BLaER1 (cell line): ENCODE measurements around the gene ACAT1.

Experiments
- H3K27ac ChIP-seq: shearing (Covaris generic); formaldehyde crosslinking; 2 replicates; pipeline ENCODE4 v1.8.1; 2022
- H3K27me3 ChIP-seq: shearing (Covaris generic); formaldehyde crosslinking; 2 replicates; pipeline ENCODE4 v1.8.1; 2022
- H3K36me3 ChIP-seq: shearing (Covaris generic); formaldehyde crosslinking; 2 replicates; pipeline ENCODE4 v1.8.1; 2022
- H3K4me1 ChIP-seq: shearing (Covaris generic); formaldehyde crosslinking; 2 replicates; pipeline ENCODE4 v1.8.1; 2022
- H3K4me2 ChIP-seq: shearing (Covaris generic); formaldehyde crosslinking; 2 replicates; pipeline ENCODE4 v1.8.1; 2022
- H3K4me3 ChIP-seq: shearing (Covaris generic); formaldehyde crosslinking; 2 replicates; pipeline ENCODE4 v1.8.1; 2022
- H3K9ac ChIP-seq: shearing (Covaris generic); formaldehyde crosslinking; 2 replicates; pipeline ENCODE4 v1.8.1; 2022
- H3K9me3 ChIP-seq: shearing (Covaris generic); formaldehyde crosslinking; 2 replicates; pipeline ENCODE4 v1.8.1; 2022
- H4K20me1 ChIP-seq: shearing (Covaris generic); formaldehyde crosslinking; 2 replicates; pipeline ENCODE4 v1.8.1; 2022
- Cebpa-rat ChIP-seq: shearing (Covaris generic); IDR thresholded peaks from 2 replicates; pipeline ENCODE4 v1.8.1; 2022

Gene ACAT1

DNA sequence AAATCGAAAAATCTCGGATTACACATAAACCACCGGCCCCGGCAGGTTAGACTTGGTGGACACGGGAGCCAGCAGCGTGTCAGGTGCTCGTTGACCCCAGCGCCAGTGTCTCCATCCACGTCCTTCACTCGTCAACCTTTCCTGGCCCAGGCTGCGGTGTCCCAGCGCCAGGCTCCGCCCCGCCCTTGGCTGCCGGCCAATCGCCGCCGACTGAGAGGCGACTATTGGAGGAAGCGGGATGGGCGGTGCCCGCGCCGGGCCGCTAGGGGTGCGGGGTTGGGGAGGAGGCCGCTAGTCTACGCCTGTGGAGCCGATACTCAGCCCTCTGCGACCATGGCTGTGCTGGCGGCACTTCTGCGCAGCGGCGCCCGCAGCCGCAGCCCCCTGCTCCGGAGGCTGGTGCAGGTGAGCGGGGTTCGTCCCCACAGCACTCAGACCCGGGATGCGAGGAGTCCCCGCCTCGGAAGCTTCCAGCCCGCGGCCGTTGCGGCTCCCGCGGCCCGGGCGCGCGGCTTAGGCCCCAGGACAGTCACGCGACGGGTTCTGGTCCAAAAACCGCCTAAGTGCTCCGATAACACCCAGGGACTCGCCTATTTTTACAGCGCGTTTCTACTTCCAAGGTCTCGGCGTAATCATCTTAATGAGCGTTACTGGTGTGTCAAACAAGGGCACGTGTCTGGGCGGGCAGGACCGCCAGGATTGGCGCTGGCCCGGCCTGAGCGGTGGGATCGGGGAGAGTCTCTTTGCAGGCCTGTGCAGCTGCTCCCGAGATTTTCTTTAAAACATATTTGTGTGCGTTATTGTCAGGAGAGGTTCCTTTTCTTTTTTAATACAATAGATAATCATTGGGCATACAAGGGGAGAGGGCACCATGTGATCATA lies at the start of gene ACAT1:
ACAT1 (plus strand) TSS at position 294 of the 882 bp plus-strand sequence; CDS start at position 334, 40 bp downstream.
- peaks cover 35% of the 10 kb centered on the region for H3K4me1 ChIP-seq
- H3K27me3 ChIP-seq: no peaks in the 10 kb centered on the region
- H3K27ac ChIP-seq: peak within 1 kb of the TSS; percentile 80
- H3K36me3 ChIP-seq: peaks cover 8% of the 10 kb centered on the region
- H3K4me2 ChIP-seq: peak within 1 kb of the TSS; percentile 88
- H3K4me3 ChIP-seq: peak within 1 kb of the TSS; percentile 74
- H3K9ac ChIP-seq: peak within 1 kb of the TSS; percentile 81
- H3K9me3 ChIP-seq: no peaks in the 10 kb centered on the region
- H4K20me1 ChIP-seq: no peaks in the 10 kb centered on the region
- TF ChIP-seq Cebpa-rat: no peak

DNA sequence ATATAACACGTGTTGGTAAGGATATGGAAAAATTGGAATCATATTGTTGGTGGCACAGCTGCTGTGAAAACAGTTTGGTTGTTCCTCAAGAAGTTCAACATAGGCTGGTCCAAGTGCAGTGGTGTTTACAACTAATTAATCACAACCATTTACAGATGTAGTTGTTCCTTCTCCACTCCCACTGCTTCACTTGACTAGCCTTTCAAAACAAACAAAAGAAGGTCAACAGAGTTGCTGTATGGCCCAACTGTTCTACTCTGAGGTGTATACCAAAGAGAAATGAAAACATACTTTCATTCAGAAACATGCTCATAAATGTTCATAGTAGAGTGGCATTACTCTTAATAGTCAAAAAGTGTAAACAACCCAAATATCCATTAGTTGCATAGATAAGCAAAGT lies 36.6 kb upstream of the ACAT1 start:
- H3K27ac ChIP-seq: no peak overlapping the region
- H3K9ac ChIP-seq: no peak overlapping the region
- H3K4me1 ChIP-seq: no peaks in the 10 kb centered on the region
- H3K36me3 ChIP-seq: peaks cover 81% of the 10 kb centered on the region
- no peak for TF ChIP-seq Cebpa-rat
- H3K4me3 ChIP-seq: no peak overlapping the region
- H4K20me1 ChIP-seq: peaks cover 15% of the 10 kb centered on the region; the same call in 1 of the 2 replicates
- H3K9me3 ChIP-seq: no peaks in the 10 kb centered on the region
- no peaks in the 10 kb centered on the region for H3K27me3 ChIP-seq
- no peak overlapping the region for H3K4me2 ChIP-seq

DNA sequence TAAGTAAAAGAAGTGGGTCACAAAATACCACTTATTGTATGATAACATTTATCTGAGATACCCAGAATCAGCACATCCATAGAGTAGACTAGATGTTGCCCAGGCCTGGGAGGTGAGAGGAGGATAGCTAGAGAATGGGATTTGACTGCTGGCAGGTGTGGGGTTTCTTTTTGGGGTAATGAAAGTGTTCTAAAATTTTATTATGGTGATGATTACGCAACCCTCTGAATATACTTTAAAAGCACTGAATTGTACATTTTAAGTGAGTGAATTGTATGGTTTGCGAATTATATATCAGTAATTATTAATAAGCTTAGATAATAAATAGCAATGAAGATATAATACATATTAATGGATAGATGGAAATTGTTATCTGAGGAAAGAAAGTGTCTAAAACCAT lies 35.7 kb upstream of the ACAT1 start:
- Histone ChIP-seq H3K27ac (no peak overlapping the region), H4K20me1 (peaks cover 15% of the 10 kb centered on the region; the same call in 1 of the 2 replicates), H3K36me3 (peaks cover 81% of the 10 kb centered on the region), H3K27me3 (no peaks in the 10 kb centered on the region), H3K9me3 (no peaks in the 10 kb centered on the region), H3K4me3 (no peak overlapping the region), H3K4me1 (no peaks in the 10 kb centered on the region), H3K9ac (no peak overlapping the region), H3K4me2 (no peak overlapping the region)
- TF ChIP-seq Cebpa-rat: peak; percentile 58; the same call in 1 of the 2 replicates

DNA sequence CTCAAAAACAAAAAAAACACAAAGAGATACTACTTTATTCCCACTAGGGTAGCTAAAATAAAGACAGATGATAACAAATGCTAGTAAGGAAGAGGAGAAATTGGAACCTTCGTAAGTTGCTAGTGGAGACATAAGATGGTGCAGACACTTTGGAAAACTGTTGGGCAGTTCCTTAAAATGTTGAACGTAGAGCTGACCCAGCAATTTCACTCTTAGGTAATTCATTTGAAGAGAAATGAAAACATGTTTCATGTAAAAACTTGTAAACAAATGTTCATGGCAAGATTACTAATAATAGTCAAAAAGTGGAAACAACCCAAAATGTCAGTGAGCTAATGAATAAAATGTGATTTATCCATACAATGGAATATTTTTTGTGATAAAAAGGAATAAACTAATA lies 29.2 kb upstream of the ACAT1 start:
- Histone ChIP-seq H3K9me3 (no peaks in the 10 kb centered on the region), H3K9ac (no peak overlapping the region), H3K27me3 (no peaks in the 10 kb centered on the region), H3K4me1 (no peaks in the 10 kb centered on the region), H4K20me1 (no peaks in the 10 kb centered on the region), H3K36me3 (peaks cover 83% of the 10 kb centered on the region), H3K27ac (no peak overlapping the region), H3K4me2 (no peak overlapping the region), H3K4me3 (no peak overlapping the region)
- TF ChIP-seq Cebpa-rat: no peak

DNA sequence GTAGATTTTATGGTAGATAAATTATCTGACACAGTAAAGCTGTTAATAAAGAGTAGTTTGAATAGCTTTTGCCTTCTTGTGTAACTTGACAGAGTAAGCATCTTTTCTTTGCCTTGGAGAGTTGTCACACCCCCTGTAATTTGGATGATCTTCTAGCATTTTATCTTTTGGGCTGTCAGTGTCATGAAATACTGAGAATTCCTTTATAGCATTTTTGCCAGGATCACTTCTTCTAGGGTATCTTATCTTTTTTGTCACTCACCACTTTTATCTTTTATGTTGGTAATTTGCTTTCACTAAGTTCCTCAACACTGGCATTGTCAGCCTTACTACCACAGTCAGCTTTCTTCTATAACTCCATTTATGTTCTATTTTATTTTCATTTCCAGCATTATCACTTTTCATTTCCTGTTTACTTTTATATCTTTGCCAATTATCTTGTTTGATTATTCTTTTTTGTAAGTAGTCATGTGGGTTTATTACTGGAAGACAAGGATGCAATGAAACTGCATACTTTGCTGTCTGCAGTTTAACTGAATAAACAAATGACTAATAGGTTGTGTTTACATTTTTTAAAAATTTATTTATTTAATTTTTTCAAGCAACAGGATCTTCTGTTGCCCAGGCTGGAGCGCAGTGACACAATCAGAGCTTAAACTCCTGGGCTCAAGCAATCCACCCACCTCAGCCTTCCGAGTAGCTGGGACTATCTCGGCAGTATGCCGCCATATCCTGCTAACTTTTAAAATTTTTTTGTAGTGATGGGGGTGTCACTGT lies 28.1 kb upstream of the ACAT1 start:
- H3K4me2 ChIP-seq: no peak overlapping the region
- no peak overlapping the region for H3K9ac ChIP-seq
- H3K4me1 ChIP-seq: no peaks in the 10 kb centered on the region
- peaks cover 84% of the 10 kb centered on the region for H3K36me3 ChIP-seq
- H3K9me3 ChIP-seq: no peaks in the 10 kb centered on the region
- H3K27ac ChIP-seq: no peak overlapping the region
- H3K4me3 ChIP-seq: no peak overlapping the region
- no peak for TF ChIP-seq Cebpa-rat
- no peaks in the 10 kb centered on the region for H3K27me3 ChIP-seq
- no peaks in the 10 kb centered on the region for H4K20me1 ChIP-seq

DNA sequence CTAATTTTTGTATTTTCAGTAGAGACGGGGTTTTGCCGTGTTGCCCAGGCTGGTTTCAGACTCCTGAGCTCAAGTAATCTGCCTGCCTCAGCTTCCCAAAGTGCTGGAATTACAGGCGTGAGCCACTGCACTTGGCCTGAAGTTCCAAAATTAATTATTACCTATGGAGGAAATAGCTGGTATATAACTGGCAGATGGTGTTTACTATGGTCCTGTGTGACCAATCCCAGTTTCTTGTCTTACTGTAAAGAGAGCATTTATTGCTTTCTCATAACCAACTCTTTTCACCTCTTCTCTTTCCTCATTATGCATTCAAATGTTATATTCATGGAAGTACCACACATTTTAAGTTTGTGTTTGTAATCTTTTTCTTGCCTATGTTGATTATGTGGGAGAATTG lies 24.2 kb upstream of the ACAT1 start:
- H3K4me2 ChIP-seq: no peak overlapping the region
- H3K4me3 ChIP-seq: no peak overlapping the region
- H3K9me3 ChIP-seq: no peaks in the 10 kb centered on the region
- H3K9ac ChIP-seq: no peak overlapping the region
- no peak overlapping the region for H3K27ac ChIP-seq
- H3K4me1 ChIP-seq: no peaks in the 10 kb centered on the region
- peaks cover 85% of the 10 kb centered on the region for H3K36me3 ChIP-seq
- H4K20me1 ChIP-seq: no peaks in the 10 kb centered on the region
- no peaks in the 10 kb centered on the region for H3K27me3 ChIP-seq
- no peak for TF ChIP-seq Cebpa-rat

DNA sequence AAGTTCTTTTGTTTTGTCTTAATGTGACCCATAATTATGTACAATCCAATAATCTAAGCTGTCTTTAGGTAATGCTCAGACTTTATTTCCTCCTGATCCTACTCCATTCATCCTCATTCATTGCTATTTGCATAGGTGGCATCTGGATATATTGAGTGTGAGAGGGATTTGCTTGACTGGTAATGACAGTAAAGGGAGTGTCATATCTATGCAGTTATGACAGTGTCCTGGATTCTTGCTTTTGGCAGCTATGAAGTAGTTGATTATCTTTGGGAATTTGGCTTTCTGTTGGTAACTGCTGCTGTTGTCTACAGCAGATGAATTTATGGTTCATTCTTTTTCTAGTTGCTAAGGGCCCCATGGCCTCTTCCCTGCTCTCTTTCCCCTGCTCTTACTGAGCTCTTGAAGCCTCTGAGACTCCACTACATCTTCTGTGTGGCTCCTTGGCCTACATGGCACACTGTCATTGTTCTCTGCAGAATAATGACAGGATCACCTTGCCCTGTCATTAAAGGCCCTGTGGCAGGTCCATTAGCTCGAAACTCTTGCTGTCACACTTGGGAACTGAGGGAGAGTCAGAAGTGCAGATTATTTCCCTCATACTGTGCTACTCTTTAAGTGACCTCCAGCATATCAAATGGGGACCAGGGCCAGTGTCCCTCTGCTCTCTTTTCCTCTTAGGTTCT lies 20.1 kb upstream of the ACAT1 start:
- Histone ChIP-seq H3K27me3 (no peaks in the 10 kb centered on the region), H3K9me3 (no peaks in the 10 kb centered on the region), H3K9ac (no peak overlapping the region), H3K36me3 (peaks cover 79% of the 10 kb centered on the region), H3K4me3 (no peak overlapping the region), H3K4me1 (no peaks in the 10 kb centered on the region), H4K20me1 (no peaks in the 10 kb centered on the region), H3K27ac (no peak overlapping the region), H3K4me2 (no peak overlapping the region)
- TF ChIP-seq Cebpa-rat: no peak

DNA sequence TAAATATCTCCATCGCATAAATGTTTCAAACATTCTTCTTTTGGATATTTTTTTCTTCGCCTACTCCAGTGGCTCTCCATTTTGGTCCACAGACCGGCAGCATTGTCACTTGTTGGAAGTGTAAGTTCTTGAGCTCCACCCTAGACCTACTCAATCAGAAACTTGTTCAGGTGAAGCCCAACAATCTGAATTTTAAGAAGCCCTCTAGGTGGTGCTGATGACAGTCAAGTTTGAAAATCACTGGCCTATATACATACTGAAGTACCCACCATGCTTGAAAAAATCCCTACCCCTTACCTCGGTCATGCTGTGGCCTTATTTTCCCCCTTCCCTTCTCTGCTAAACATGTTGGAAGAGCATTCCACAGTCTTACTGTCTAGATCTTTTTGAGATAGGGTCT lies 10.2 kb upstream of the ACAT1 start:
- no peak for TF ChIP-seq Cebpa-rat
- no peaks in the 10 kb centered on the region for H3K9me3 ChIP-seq
- H3K4me2 ChIP-seq: no peak overlapping the region
- H3K9ac ChIP-seq: no peak overlapping the region
- no peaks in the 10 kb centered on the region for H3K27me3 ChIP-seq
- H3K4me3 ChIP-seq: no peak overlapping the region
- peaks cover 15% of the 10 kb centered on the region for H3K4me1 ChIP-seq
- no peaks in the 10 kb centered on the region for H4K20me1 ChIP-seq
- H3K27ac ChIP-seq: no peak overlapping the region
- peaks cover 19% of the 10 kb centered on the region; the same call in 1 of the 2 replicates for H3K36me3 ChIP-seq

DNA sequence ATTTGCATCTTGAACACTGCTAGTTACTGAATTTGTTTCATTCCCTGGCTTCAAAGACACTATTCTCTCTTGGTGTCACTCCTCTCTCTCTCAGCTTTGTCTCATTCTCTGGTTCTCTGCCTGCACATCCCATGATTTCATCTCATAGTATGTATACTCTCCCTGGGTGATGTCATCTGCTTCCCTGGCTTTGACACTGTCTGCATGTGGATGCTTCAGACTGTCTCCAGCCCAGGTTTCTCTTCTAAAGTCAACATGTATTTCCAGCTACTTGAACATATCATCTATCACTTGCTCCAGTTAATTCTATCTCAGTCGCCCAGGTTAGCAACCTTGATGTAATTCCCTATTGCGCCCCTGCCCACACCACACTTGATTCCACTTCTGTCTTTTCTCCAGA lies 9.3 kb upstream of the ACAT1 start:
- H4K20me1 ChIP-seq: no peaks in the 10 kb centered on the region
- no peaks in the 10 kb centered on the region for H3K27me3 ChIP-seq
- H3K4me1 ChIP-seq: peaks cover 16% of the 10 kb centered on the region
- H3K4me2 ChIP-seq: no peak overlapping the region
- no peak for TF ChIP-seq Cebpa-rat
- H3K36me3 ChIP-seq: peaks cover 19% of the 10 kb centered on the region; the same call in 1 of the 2 replicates
- no peak overlapping the region for H3K4me3 ChIP-seq
- H3K27ac ChIP-seq: no peak overlapping the region
- no peaks in the 10 kb centered on the region for H3K9me3 ChIP-seq
- no peak overlapping the region for H3K9ac ChIP-seq
